Stimulated activated CD4-positive, alpha-beta T cell treated with anti-CD3 and anti-CD28 coated beads, Interleukin-2, amount 100 ng/mL, for 48 hours (primary cell): Measurements from ENCODE around the gene STOX1.
"Not testable (repeated sequence)": the region's sequence is repeated elsewhere in the genome, so short reads cannot be mapped to it uniquely, and the experiment has no call there.

Experiments used
- DNase-seq, 2 donors: peaks; one replicate each; pipeline ENCODE4 v3.0.0-alpha.2; 2020

Gene STOX1

GRCh38 chr10:68880181-68880580 lies 52.9 kb downstream of the STOX1 start:
- DNase-seq, result no peak

DNA sequence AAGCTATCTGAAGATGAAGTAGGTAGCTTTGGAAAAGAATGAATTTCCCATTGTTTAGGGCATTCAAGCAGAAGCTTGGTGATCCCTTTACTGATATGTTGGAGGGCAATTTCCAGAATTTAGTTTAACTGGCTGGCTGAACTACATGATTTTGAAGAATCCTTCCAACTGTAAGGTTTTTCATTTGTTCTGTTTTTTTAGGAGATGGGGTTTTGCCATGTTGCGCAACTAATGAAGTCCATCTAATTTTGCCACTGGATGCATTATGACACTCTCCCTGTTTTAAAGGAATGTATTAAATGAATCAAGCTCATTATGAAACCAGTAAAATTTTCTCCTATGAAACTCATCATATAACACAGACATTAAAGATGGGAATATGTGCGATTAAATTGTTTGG lies 67.7 kb downstream of the STOX1 start:
- no peak for DNase-seq

DNA sequence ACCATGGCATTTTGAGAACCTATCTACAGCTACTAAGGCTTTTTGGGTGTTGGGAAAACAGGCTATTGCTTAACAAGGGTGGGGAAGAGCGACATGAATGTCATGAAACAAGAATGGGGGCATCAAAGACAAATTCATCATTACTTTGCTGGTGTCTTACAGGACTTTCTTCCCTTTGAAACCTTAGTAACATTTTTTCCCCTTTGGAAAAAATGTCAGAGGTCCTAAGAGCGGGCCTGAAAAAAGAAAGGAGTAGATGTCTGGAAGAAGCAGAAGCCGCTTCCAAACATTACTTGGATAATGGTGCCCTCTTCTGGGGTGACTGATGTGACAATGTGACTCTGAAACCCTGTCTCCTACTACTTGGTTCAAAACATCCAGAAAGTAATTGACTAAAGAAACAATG lies 70.0 kb downstream of the STOX1 start:
- peak in 1 of 2 donors; percentile 2 for DNase-seq

DNA sequence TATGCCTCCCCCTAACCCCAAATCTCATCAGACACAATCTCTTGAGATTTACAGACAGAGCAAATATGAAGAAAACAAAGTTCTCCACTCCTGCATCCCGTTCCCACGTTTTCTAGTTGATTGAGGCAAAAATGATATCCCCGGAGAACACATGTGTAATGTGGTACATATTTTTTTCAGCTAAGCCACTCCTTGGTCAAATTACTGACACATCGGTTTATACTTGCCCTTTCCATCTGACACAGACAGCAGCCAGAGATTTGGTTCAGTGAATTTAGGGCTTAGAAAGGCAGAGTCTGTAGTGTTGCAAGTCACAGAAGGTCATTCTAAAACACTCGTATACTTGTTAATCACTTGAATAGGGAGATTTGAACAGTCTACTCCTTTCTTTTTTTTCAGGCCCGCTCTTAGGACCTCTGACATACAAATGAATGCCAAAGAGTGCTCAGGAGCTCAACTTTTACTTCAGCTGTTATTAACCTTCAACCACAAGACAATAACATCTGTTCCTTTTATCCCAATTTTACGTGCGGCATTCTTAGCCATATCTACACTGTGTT lies 71.9 kb downstream of the STOX1 start:
- no peak for DNase-seq

DNA sequence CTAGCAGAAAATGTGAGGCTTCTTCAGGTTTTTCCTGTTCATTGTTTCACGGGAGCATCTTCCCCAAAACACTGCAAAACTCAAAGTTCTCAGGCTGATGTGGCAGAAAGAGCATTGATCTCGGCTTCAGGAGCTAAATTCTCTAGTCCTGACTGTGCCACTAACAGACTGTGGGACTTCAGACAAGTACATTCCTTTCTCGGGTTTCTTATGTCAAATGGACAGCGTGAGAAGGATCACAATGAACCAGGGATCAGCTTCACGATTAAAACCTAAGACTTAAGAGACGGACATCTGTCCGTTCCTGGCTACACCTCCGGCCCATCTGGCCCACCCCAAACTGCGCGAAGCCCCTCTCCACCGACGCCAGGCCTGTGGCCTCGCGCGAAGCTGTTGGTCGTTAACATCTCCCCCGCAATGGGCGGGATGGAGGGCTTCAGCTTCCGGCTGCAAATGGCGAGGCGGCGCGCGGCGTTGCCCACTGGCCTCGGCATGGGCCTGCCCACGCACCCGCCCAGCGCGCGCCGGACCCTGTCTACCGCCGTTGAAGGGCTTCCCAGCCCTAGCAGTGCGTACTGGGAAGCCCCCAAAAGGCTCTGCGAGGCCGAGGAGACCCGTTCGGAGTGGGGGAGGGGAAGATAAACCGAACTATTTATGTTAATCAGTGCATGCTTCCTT lies 73.2 kb downstream of the STOX1 start:
- DNase-seq, result peak in 1 of 2 donors; percentile 1

DNA sequence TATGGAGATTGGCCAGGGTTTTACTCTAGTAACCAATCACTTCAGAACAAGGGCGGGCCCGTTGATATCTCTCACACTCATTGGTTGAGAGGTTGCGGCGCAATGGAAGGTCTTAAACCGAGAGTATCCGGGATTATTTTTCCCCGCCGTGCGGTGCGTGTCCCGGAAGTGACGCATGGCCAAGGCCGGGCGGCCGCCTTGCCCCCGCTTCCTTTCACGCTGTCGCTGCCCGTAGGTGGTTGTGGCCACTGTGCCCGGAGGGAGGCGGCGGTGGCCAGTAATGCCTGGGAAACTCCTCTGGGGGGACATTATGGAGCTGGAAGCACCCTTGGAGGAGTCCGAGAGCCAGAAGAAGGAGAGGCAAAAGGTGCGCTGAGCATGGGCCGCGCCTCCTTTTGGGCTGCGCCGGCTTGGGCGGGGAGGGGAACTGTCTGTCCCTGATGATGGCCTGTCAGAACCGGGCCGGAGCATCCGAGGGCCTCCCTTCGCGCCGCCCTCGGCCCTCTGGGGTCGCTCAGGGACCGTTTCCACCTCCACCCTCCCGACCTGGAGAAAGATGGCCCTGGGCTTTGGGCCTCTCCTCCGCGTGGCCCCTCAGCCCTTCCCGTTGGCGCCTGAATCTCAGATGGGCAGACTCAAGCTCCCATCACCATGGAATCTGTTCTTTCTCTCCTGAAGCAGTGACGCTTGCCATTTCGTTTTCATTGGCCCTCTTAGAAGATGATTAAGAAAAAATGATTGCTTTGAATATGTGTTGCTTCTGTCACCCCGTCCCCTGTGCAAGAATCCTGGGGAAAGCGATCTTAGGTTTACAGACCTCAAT lies 74.0 kb downstream of the STOX1 start, which contains the start of gene DDX50:
DDX50 (plus strand) TSS at position 211 of the 823 bp plus-strand sequence; CDS start at position 281, 70 bp downstream.
- peak; percentile 92 for DNase-seq

GRCh38 chr10:68902382-68902781 lies 75.1 kb downstream of the STOX1 start:
- DNase-seq, result no peak

GRCh38 chr10:68924593-68924992 lies 97.3 kb downstream of the STOX1 start:
- DNase-seq, result no peak

- DNase-seq, result no peak
These were observed 98.2 kb downstream of the STOX1 start for GRCh38 chr10:68925489-68925888.

DNA sequence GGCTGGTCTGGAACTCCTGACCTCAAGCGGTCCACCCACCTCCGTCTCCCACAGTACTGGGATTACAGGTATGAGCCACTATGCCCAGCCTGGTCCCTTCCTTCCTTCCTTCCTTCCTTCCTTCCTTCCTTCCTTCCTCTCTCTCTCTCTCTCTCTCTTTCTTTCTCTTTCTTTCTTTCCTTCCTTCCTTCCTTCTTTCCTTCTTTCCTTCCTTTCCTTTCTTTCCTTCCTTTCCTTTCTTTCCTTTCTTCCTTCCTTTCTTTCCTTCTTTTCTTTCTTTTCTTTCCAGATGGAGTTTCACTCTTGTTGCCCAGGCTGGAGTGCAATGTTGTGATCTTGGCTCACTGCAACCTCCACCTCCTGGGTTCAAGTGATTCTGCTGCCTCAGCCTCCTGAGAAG lies 101.8 kb downstream of the STOX1 start:
- DNase-seq, result not testable (repeated sequence)

DNA sequence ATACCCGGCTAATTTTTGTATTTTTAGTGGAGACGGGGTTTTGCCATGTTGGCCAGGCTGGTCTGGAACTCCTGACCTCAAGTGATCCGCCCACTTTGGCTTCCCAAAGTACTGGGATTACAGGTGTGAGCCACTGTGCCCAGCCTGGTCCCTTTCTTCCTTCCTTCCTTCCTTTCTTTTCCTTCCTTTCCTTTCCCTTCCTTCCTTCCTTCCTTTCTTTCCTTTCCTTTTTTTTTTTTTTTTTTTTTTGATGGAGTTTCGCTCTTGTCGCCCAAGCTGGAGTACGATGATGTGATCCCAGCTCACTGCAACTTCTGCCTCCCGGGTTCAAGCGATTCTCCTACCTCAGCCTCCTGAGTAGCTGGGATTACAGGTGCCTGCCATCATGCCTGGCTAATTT lies 102.6 kb downstream of the STOX1 start:
- DNase-seq, result not testable (repeated sequence)

- DNase-seq, result not testable (repeated sequence)
These were observed 105.5 kb downstream of the STOX1 start for GRCh38 chr10:68932860-68933259.

DNA sequence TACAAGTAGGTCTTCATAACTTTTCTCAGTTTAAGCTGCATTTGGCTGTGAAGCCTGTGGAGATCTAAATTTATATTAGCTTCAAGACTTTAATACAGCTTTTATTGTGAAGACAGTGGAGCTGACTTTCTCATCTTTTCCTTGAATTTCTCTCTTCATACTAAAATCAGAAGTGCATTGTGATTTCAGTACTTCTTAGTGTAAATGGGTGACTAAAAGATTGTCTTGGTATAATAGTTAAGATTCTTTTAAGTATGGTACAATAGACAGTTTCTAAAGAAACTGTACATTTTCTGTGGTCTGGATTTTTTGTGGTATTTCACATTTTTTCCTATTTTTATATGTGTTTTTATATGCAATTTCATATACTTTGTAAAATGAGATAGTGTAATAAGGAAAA lies 107.7 kb downstream of the STOX1 start:
- DNase-seq, result no peak

DNA sequence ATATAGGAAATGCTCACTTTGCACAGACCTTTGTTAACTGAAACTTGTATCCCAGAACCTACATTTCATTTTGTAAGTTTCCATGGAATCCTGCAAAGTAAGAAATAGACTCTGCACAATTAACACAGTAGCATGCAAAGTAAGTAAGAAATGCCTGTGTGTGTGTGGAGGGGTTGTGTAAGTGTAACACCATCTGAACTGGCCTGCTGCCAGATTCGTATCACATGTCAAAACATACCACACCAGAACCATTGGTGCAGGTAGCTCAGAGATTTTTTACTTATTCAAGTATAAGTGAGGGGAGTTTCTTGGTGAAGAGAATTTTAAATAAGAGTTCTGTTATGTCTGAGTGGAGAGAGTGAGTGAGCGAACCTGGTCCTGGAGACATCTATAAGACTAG lies 110.8 kb downstream of the STOX1 start:
- no peak for DNase-seq

DNA sequence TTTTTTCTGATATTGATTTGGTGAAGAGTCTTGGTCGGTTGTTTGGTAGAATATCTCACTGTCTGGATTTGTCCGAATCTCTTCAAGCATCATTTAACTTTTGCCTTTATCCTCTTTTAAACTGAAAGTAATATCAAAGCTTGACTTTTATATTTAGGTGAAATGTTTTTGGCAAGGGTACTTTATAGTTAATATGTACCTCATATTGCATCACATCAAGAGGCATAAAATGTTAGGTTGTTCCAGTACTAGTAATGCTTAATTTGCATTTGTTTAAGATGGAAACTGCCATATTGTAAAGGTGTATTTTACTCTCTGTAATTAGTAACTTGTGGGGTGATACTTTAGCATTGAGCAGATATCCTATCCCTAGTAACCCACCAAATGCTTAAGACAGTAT lies 111.6 kb downstream of the STOX1 start:
- no peak for DNase-seq

GRCh38 chr10:68940917-68941316 lies 113.6 kb downstream of the STOX1 start:
- DNase-seq, result not testable (repeated sequence)
